Activated CD4-positive, alpha-beta T cell treated with anti-CD3 and anti-CD28 coated beads, Interleukin-2, amount 50 U/mL, for 24 hours (primary cell): ENCODE results near the gene RNF125.
"Not testable (repeated sequence)": the region's sequence is repeated elsewhere in the genome, so short reads cannot be mapped to it uniquely, and the experiment has no call there.

Experiments
- DNase-seq, 2 donors: peaks; one replicate each; pipeline ENCODE4 v3.0.0-alpha.2; 2020; ENCODE audit warnings: low read depth in 1 of 2, low spot score in 1 of 2

Gene RNF125

DNA sequence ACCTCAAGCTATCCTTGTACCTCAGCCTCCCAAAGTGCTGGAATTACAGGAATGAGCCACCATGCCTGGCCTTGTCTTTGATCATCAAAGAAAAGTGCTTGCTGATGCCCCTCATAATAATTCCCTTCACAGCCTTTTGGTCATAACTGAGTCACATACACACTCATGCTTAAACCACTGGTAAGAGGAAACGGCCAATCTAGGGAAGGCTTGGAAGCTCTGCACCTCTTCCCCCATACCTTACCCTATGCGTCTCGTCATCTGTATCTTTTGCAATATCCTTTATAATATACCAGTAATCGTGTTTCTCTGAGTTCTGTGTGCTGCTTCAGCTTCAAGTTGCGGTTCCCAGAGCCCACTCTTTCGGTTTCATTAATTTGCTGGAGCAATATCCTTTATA lies 68.3 kb downstream of the RNF125 start:
- no peak for DNase-seq

DNA sequence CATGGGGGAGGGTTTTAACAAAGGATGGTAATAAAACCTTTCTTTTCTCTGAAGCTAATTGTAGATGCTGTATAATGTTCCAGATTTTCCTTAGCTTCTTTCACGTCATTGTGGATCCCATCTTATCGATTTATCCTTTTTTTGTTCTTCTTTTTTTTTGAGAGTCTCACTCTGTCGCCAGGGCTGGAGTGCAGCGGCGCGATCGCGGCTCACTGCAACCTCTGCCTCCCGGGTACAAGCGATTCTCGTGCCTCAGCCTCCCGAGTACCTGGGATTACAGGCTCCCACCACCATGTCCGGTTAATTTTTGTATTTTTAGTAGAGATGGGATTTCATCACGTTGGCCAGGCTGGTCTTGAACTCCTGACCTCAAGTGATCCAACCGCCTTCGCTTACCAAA lies 72.2 kb downstream of the RNF125 start:
- not testable (repeated sequence) for DNase-seq

DNA sequence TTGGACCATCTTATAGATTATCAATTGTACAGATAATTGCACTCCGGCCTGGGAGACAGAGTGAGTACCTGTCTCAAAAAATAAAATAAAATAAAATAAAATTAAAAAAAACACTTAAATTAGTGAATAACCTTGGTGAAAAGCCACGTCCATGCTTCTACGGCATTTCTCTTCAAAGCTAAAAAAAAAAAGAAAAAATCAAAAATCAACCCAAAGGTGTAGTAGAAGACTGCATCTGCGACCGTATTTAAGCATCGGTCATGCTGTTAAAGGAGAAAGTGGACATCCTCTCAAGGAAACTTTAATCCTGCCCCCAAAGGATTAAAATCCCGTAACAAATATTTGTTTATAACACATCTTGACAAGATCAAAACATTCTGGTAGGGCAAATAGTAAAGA lies 72.7 kb downstream of the RNF125 start:
- no peak for DNase-seq

DNA sequence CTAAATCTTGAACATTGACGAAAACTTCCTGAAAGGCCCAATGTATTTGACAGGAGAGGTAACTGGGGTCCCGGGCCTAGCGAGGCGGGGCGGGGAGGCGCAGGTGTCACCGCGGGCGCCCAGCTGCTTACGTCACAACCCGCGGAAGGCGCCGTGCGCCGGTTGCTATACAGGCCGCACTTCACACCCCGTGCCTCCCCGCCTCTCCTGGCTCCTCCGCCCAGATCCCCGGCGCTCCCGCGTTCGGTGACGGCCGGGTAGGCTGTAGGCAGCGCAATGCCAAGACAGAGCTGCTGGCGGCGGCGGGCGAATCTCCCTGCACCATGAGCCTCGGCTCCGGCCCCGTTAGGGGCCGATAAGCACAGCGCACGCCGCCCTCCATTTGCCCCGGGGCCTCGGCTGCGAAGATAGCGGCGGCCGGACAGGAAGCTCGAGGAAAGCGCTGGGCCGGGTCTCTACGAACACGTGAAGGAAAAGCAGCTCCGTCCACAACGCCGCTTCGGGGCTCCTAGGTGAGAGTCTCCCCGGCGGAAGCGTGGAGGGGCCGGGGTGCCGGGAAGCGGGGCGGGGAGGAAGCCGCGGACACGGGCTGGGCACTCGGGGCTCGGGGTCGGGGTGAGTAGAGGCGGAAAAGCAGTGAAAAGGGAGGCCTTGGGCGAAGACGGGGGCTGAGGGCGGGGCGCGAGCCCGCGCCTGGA lies 73.2 kb downstream of the RNF125 start, which contains the start of gene RNF138:
Gene RNF138 (plus strand): TSS at position 151 of the 698 bp plus-strand sequence. CDS start 903 bp downstream, outside the sequence.
- DNase-seq = peak; percentile 77 to 83

DNA sequence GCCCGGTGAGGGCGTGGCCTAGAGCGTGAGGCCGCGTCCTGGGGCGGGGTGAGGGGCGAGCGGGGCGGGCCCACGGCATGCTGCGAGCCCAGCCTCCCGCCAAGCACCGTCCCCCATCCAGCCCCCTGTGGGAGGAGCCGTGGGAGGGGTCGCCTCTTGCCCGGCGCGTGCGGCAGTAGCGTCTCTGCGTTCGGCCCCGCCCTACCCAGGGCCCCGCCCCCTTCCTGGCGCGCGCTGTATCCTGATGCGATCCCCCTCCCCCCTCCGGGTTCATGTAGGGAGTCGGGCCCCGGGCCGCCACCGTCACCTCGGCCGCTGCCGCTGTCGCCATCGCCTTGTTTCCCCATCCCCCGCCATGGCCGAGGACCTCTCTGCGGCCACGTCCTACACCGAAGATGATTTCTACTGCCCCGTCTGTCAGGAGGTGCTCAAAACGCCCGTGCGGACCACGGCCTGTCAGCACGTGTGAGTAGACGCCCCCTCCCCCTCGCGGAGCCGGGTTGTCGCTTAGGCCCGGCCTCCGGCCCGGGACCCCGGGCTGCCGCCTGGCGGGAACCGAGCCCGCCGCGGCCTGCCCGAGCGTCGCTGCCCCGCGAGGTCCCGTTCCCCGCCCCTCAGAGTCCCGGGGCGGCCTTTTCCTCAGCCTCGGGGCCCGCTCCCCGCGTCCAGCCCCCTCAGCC lies 73.9 kb downstream of the RNF125 start:
- peak; percentile 99 for DNase-seq

DNA sequence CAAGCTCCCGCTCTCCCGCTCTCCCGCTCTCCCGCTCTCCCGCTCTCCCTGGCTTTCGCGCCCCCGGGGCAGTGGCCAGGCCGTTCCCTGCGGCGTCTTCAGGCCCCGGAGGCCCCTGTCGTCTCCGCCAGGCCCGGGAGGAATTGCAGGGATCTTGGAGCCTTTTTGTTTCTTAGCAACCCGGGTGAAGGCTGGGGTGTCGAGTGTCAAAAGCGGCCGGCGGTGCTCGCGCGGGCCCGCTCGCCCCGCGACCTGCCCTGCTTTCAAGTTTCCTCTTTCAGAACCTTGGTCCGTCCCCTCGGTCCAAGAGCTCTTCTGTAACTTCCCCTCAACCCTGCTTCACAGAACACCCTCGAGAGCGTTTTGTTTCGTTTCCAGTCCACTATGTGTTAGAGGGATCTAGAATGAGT lies 74.5 kb downstream of the RNF125 start:
- peak in 1 of 2 donors; percentile 7 for DNase-seq

DNA sequence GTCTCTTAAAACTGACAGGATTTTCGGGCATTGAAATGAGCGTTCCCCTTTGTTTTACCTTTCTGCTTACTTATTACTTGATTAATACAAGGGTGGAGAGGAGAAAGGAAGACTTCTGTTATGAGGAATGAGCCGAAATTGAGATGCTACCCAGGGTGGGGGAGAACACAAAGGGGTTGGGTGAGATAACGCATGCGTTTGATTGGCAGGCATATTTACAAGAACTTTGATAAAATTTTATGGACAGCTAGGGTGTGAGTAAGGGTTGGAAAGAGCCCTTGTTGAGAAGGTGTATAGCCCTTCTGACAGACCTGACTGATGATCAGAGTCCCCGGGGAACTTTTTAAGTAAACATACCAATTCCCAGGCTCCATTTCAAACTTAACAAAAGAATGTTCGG lies 74.9 kb downstream of the RNF125 start:
- no peak for DNase-seq

DNA sequence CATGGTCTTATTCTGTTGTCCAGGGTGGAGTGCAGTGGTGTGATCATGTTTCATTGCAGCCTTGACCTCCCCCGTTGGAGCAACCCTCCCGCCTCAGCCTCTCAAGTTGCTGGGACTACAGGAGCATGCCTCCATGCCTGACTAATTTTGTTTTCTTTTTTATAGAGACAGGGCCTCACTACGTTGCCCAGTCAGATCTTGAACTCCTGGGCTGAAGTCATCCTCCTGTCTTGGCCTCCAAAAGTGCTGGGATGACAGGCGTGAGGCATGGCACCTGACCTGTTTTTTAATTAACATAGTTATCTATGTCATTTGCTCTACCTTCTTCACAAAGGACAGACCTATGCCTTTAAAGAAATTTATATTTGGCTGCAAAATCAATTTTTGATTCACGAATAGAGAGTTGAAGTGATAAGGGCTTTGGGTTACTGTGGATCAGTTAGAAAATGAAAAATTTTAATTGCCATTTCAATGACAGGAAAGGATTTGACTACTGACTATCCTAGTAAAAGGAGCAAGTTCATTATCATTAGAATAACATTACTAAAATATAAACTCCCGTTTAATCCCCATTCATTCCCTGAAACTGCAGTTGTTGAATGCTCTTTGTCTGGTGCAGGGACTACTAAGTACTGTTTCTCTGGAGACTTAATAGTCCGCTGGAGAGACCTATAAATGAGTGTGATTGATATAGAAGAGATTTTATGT lies 76.7 kb downstream of the RNF125 start:
- DNase-seq = no peak

DNA sequence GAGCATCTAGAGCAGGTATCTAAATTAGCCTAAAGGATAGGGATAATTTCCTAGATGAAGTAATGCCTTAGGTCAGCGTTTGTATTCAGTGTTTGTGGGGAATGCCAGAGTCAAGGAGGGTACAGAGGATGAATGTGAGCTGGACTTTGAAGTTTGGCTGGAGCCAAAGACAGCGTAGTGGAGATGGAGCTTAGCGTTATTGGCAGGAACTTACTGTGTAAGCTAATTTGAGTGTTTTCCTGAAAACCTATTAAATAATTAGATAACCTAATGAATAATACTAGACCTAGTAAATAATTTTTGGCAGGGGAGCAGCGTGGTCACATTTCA lies 77.2 kb downstream of the RNF125 start:
- DNase-seq = no peak

DNA sequence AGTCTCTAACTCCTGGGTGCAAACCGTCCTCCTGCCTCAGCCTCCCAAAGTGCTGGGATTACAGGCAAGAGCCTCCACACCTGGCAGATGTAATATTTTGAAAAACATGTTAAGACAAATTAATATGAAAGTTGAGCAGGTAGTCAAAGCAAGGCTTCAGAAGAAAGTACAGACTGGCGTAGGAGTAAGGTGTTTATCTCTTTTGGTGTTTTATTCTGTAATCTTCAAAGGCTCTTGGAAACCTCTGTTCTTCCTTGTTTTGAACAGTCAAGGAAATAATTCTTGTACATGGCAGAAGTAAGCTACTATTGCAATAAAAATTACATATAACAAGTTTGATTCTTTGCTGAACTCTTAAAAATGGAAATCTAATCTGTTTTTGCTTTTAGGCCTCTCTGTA lies 78.3 kb downstream of the RNF125 start:
- DNase-seq = no peak

DNA sequence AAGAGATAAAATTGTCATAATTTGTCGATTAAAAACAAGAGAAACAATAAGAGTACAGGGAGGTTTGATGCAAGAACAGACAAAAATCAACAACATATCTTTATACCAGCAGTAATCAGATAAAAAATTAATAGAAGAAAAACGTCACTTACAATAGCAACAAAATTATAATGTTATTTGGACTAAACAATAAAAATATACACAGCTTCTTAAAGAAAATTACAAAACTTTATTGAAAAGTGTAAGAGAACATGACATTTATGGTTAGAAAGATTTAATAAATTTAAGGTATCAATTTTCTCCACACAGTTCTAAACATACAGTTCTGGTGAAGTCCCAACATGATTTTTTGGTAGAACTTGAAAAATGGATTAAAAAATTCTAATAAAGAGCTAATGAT lies 85.9 kb downstream of the RNF125 start:
- no peak for DNase-seq

DNA sequence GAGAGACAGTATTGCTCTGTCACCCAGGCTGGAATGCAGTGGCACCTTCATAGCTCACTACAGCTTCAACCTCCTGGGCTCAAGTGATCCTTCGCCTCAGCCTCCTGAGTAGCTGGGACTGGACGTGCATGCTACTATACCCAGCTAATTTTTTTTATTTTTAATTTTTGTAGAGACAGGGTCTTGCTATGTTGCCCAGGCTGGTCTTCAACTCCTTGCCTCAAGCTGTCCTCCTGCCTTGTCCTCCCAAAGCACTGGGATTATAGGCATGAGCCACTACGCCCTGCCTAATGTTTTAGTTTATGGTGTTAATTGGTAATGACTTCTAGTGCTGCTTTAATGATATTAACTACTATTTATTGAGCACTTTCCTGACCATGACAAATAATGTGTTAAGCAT lies 91.4 kb downstream of the RNF125 start:
- DNase-seq = no peak

DNA sequence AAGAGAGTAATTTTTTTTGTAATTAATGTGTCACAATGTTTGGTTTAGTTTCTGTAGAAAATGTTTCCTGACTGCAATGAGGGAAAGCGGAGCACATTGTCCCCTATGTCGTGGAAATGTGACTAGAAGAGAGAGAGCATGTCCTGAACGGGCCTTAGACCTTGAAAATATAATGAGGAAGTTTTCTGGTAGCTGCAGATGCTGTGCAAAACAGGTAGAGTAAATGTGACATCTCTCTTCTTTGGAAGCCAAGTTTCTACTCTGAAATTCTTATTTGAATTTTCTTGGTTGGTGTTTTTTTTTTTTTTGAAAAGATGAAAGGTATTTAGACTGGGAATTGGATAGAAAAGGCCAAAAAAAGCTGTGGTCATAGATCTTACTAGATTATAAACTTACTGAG lies 93.1 kb downstream of the RNF125 start:
- DNase-seq = no peak

DNA sequence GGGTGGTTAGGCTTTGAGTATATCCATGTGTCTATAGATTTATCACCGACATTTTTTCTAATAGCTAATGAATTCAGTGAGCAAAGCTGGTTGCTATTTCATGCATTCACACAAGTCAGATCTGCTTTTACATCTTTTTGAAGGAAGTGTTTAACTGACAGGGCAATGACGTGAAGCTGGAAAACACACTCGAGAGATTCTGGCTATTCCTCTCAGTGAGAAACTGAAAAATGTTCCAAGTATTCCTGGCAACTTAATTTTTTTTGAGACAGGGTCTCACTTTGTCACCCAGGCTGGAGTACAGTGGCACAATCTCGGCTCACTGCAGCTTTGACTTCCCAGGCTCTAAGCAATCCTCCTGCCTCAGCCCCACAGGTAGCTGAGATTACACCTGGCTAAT lies 94.2 kb downstream of the RNF125 start:
- DNase-seq = no peak

DNA sequence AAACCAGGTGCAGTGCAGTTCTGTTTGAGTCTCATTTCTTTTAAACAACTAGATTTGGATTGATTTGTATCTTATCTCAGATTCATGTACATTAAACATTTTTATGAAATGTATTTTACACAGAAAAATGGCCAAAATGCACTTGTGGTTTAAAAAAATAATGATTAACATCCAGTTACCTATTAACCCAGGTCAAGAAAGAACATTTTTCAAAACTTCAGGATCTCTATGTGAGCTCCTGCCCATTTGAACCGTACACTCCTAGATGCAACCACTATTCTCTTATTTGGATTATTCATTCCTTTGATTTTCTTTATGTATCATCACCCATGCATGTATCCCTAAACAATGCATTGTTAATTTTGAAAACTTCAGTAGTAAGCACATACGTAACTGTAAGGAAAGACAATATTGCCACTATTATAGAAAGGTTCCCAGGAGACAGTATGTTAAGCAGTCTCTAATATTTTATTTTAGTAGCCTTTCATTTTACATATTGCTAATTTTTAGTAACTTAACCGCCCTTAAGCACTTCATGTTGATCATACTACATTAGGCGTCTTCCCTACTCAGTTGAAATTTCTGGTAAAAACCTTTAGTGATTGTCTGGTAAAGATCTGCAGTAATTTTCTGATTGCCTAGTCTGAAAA lies 95.8 kb downstream of the RNF125 start:
- DNase-seq = no peak

DNA sequence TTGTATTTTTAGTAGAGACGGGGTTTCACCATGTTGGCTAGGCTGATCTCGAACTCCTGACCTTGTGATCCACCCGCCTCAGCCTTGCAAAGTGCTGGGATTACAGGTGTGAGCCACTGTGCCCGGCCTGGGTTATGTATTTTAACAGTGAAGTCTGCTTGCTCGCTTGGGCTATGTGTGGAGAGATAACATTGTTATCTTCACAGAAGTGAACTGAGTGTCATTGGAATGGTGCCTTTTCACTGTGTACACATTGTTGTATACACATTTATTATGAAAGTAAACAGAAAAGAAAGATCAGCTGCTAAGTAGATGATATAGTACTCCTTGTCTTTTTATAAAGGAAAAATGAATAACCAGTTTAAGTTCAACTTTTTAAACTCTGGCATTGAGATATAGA lies 103.4 kb downstream of the RNF125 start:
- no peak for DNase-seq
